Body of pancreas (tissue), 4 donors: ENCODE results near the gene CDKN2C. TPM values are rescaled to one million over a fixed set of nuclear protein-coding genes. Genes with fewer than 3 reads are reported as not detected.

Experiments used
- ATAC-seq: fragments of 150-250 bp; one replicate; pipeline ENCODE4 v1.9.1; 2016
- DNase-seq, 4 donors: peaks; one replicate each; pipeline ENCODE4 v3.0.0-alpha.2; 2019
- H3K27ac ChIP-seq, 4 donors: fragments of 200-600 bp; sonication (generic); 1 replicate in 3 of 4; 2 replicates in 1 of 4; pipeline versions ENCODE4 v1.5.1 to v1.6.1; 2016 to 2019; ENCODE audit warnings: mild to moderate bottlenecking in 1 of 4, mixed read lengths in 1 of 4, moderate library complexity in 1 of 4
- H3K27me3 ChIP-seq, 2 donors: fragments of 200-600 bp; sonication (generic); one replicate each; pipeline ENCODE4 v1.6.0; 2016; ENCODE audit warnings: mild to moderate bottlenecking in 1 of 2
- H3K36me3 ChIP-seq, 2 donors: fragments of 200-600 bp; sonication (generic); replicated peaks in 1 of 2; 2 replicates each; pipeline ENCODE4 v1.5.1; 2016; ENCODE audit warnings: low read depth in 2 of 2; ENCODE audit not compliant: insufficient read depth in 1 of 2
- H3K4me1 ChIP-seq: fragments of 200-600 bp; sonication (generic); one replicate; pipeline ENCODE4 v1.6.0; 2016
- H3K4me3 ChIP-seq, 2 donors: fragments of 200-600 bp; sonication (generic); 1 replicate in 1 of 2; 2 replicates in 1 of 2; pipeline ENCODE4 v1.5.1; 2016 to 2019
- H3K9me3 ChIP-seq, 3 donors: fragments of 200-600 bp; sonication (generic); 1 replicate in 2 of 3; 2 replicates in 1 of 3; pipeline ENCODE4 v1.5.1; 2016
- CTCF ChIP-seq, 7 experiments: fragments of 450-650 bp in 4 of 7; fragments of 200-600 bp in 3 of 7; sonication (generic) in 3 of 7; IDR thresholded peaks; one replicate each; pipeline ENCODE4 v1.5.1; 2016 to 2019; ENCODE audit warnings: antibody characterized with exemption in 7 of 7
- POLR2A ChIP-seq, 3 donors: fragments of 450-650 bp; IDR thresholded peaks; one replicate each; pipeline ENCODE4 v1.6.1; 2016; ENCODE audit warnings: antibody characterized with exemption in 3 of 3, mild to moderate bottlenecking in 2 of 3
- WGBS, 2 donors: methylation state at CpG; one replicate each; pipeline ENCODE4 v1.1.5; 2017; 5-methylcytosine and 5-hydroxymethylcytosine counted together
- intact Hi-C: fragments of 100-400 bp; cut with DNase I; formaldehyde crosslinking; loops from one replicate; pipeline ENCODE4 v1.15.1; 2023
- total RNA-seq, 2 donors: library from RNA; depleted of rRNA; stranded (reverse); fragments of >200 nt; gene quantifications; one replicate each; pipeline ENCODE4 v1.1.0, GENCODE V29; 2016

Gene CDKN2C
- total RNA-seq, 2 donors from 2014 or later = 7.6 to 11.9 TPM

GRCh38 chr1:50979937-50980336 lies 9.9 kb downstream of the CDKN2C start:
- Histone ChIP-seq H3K4me1 (peaks cover 19% of the 10 kb centered on the region), H3K36me3 (no peaks in the 10 kb centered on the region), H3K9me3 (no peaks in the 10 kb centered on the region), H3K27ac (peak overlapping the region in 3 of 4 donors; percentile 88 to 97 (median 92)), H3K4me3 (no peak overlapping the region), H3K27me3 (no peaks in the 10 kb centered on the region)
- no peak for TF ChIP-seq POLR2A (IDR thresholded peaks at IDR 0.05)
- no peak for TF ChIP-seq CTCF (IDR thresholded peaks at IDR 0.05)
- no peak for DNase-seq
- intact Hi-C loops = no loop called here
- no peak for ATAC-seq
- WGBS, 2 donors = 19 to 42% methylated on average over 1 of the region's 1 CpG

DNA sequence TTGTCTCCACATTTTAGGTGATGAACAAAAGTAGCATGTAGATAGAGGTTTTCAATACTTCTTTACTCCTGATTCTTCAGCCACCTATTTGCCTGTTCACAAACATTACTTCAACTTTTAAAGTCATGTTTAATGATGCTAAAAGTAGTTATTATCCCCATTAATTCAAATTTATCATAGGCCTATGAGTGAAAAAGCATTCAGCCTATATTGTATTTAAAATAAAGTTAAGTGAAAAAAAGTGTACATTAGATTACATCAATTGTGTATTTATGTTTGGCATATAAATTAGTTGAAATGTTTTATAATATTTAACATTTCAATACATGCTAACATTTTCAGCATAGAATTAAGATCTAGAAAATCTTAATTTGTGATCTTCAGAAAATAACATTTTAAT lies 10.5 kb downstream of the CDKN2C start:
- H3K27ac ChIP-seq = peak overlapping the region in 3 of 4 donors; percentile 88 to 97 (median 92)

DNA sequence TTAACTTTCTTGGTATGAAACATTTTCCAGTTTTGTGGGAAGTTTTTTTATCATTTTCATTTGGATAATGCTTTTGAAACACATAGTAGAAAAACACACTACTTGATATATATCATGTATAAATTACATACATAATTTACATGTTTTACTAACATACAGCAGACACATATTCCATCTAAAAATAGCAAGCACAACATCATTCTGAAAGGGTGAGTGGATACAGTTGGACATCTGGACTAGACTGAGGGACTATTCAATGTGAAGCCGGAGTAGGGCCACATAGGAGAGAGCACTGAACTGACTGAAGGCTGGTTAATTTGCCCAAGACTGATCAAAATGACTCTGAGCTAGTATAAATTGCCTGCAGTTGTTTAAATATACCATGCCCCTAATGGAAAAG lies 11.7 kb downstream of the CDKN2C start:
- DNase-seq (no peak), ATAC-seq (no peak)
- Histone ChIP-seq H3K36me3 (no peaks in the 10 kb centered on the region), H3K27ac (peak overlapping the region in 1 of 4 donors; percentile 97), H3K4me1 (peaks cover 13% of the 10 kb centered on the region), H3K4me3 (no peak overlapping the region), H3K9me3 (no peaks in the 10 kb centered on the region), H3K27me3 (no peaks in the 10 kb centered on the region)
- 64 to 65% methylated on average over 1 of the region's 1 CpG for WGBS, 2 donors
- intact Hi-C loops = no loop called here
- TF ChIP-seq CTCF (IDR thresholded peaks at IDR 0.05) = no peak
- no peak for TF ChIP-seq POLR2A (IDR thresholded peaks at IDR 0.05)

More for the DNA sequence above, 10.5 kb downstream of the CDKN2C start:
- no peak for DNase-seq
- Histone ChIP-seq H3K36me3 (no peaks in the 10 kb centered on the region), H3K4me1 (peaks cover 19% of the 10 kb centered on the region), H3K4me3 (no peak overlapping the region), H3K9me3 (no peaks in the 10 kb centered on the region), H3K27me3 (no peaks in the 10 kb centered on the region)
- intact Hi-C loops = no loop called here
- ATAC-seq = no peak
- TF ChIP-seq POLR2A (IDR thresholded peaks at IDR 0.05) = no peak
- TF ChIP-seq CTCF (IDR thresholded peaks at IDR 0.05) = no peak

- WGBS, 2 donors = 67 to 89% methylated on average over 3 of the region's 3 CpGs
- DNase-seq (no peak), ATAC-seq (no peak)
- Histone ChIP-seq H3K9me3 (no peaks in the 10 kb centered on the region), H3K4me1 (peaks cover 10% of the 10 kb centered on the region), H3K27me3 (no peaks in the 10 kb centered on the region), H3K36me3 (no peaks in the 10 kb centered on the region), H3K4me3 (no peak overlapping the region), H3K27ac (peak overlapping the region in 1 of 4 donors; percentile 97)
- intact Hi-C loops = no loop called here
- TF ChIP-seq POLR2A (IDR thresholded peaks at IDR 0.05) (no peak), CTCF (IDR thresholded peaks at IDR 0.05) (no peak)
Observed at GRCh38 chr1:50982611-50983010, 12.6 kb downstream of the CDKN2C start.

DNA sequence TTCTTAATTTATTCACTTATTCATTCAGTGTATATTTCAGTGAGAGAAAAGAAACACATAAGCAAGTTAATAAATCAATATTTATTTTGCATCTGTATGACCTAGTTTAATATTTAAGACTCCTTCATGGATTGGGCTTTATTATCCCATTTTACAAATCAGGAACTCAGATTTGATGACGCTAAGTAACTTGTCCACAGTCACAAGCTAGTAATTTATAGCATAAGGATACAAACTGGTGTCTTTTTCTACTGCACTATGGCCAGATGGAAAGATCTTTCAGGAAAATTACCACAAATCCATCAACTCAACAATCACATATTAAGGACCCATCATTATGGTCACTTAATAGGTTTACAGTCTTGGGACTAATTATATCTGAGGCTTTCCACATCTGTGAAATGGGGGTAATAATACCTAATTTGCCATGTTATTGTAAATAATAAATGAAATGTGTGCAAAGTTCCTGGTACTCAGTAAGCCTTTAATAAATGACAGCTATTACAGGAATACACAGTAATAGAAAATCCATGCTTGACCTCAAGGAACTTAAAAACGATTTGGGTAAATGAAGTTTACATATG lies 13.3 kb downstream of the CDKN2C start:
- no peak overlapping the region for H3K4me3 ChIP-seq
- H3K9me3 ChIP-seq = no peaks in the 10 kb centered on the region
- peaks cover 10% of the 10 kb centered on the region for H3K4me1 ChIP-seq
- TF ChIP-seq CTCF (IDR thresholded peaks at IDR 0.05) (no peak), POLR2A (IDR thresholded peaks at IDR 0.05) (no peak)
- no peak for ATAC-seq
- DNase-seq = no peak
- intact Hi-C loops = no loop called here
- WGBS, 2 donors = 34 to 45% methylated on average over 2 of the region's 2 CpGs
- H3K27me3 ChIP-seq = no peaks in the 10 kb centered on the region
- H3K27ac ChIP-seq = peak overlapping the region in 1 of 4 donors; percentile 97
- no peaks in the 10 kb centered on the region for H3K36me3 ChIP-seq
